CD14-positive monocyte (primary cell): ENCODE results near the gene RAMACL. TPM values are rescaled to one million over a fixed set of nuclear protein-coding genes. Genes with fewer than 3 reads are reported as not detected.
A peak's percentile ranks its signal among the peaks of the same experiment; 100 is the strongest.

Experiments used
- DNase-seq, 3 donors: peaks; one replicate each; pipeline ENCODE4 v3.0.0-alpha.2; 2011 to 2022
- H2AFZ ChIP-seq: 2 replicates; pipeline ENCODE4 v1.6.0; 2012; ENCODE audit warnings: mild to moderate bottlenecking, low read depth, low read length, inconsistent platforms; ENCODE audit not compliant: insufficient read depth, poor library complexity, severe bottlenecking
- H3K27ac ChIP-seq, 2 donors: 1 replicate in 1 of 2; 2 replicates in 1 of 2; pipeline ENCODE4 v1.5.1; 2012 to 2013; ENCODE audit warnings: low read length in 2 of 2, control low read depth in 1 of 2, inconsistent platforms in 1 of 2, low read depth in 1 of 2, mild to moderate bottlenecking in 1 of 2
- H3K27me3 ChIP-seq, 2 donors: one replicate each; pipeline versions ENCODE4 v1.6.0 to v1.6.1; 2011 to 2013; ENCODE audit warnings: low read length in 2 of 2; ENCODE audit not compliant: control insufficient read depth in 2 of 2, insufficient read depth in 2 of 2
- H3K36me3 ChIP-seq, 2 donors: replicated peaks in 1 of 2; 1 replicate in 1 of 2; 2 replicates in 1 of 2; pipeline versions ENCODE4 v1.5.1 to v1.6.1; 2012 to 2013; ENCODE audit warnings: low read length in 2 of 2, control low read depth in 1 of 2, inconsistent platforms in 1 of 2, mild to moderate bottlenecking in 1 of 2; ENCODE audit not compliant: insufficient read depth in 2 of 2, control insufficient read depth in 1 of 2
- H3K4me1 ChIP-seq, 2 donors: 1 replicate in 1 of 2; 2 replicates in 1 of 2; pipeline versions ENCODE4 v1.5.1 to v1.6.1; 2012 to 2013; ENCODE audit warnings: low read length in 2 of 2, control low read depth in 1 of 2, inconsistent platforms in 1 of 2, mild to moderate bottlenecking in 1 of 2, moderate library complexity in 1 of 2; ENCODE audit not compliant: insufficient read depth in 2 of 2, control insufficient read depth in 1 of 2
- H3K4me2 ChIP-seq: replicated peaks from 2 replicates; pipeline ENCODE3; 2012; ENCODE audit warnings: low read length, moderate library complexity, mild to moderate bottlenecking; ENCODE audit not compliant: poor library complexity, severe bottlenecking; ENCODE audit errors: extremely low read depth
- H3K4me3 ChIP-seq, 3 experiments: fragments of 200-600 bp in 1 of 3; sonication (generic) in 1 of 3; replicated peaks in 1 of 3; 1 replicate in 2 of 3; 2 replicates in 1 of 3; pipeline ENCODE4 v1.5.1; 2011 to 2013; ENCODE audit warnings: low read length in 3 of 3, mild to moderate bottlenecking in 3 of 3, control low read depth in 2 of 3, low read depth in 2 of 3, inconsistent platforms in 1 of 3, moderate library complexity in 1 of 3
- H3K79me2 ChIP-seq: 2 replicates; pipeline ENCODE4 v1.6.0; 2012; ENCODE audit warnings: mild to moderate bottlenecking, control low read depth, inconsistent platforms, low read length, moderate library complexity; ENCODE audit not compliant: insufficient read depth
- H3K9ac ChIP-seq: 2 replicates; pipeline ENCODE4 v1.6.0; 2017; ENCODE audit warnings: low read length, mild to moderate bottlenecking; ENCODE audit not compliant: insufficient read depth, poor library complexity, severe bottlenecking
- H3K9me3 ChIP-seq, 2 donors: replicated peaks in 1 of 2; 1 replicate in 1 of 2; 2 replicates in 1 of 2; pipeline versions ENCODE4 v1.5.1 to v1.6.1; 2012 to 2013; ENCODE audit warnings: low read length in 2 of 2, control low read depth in 1 of 2; ENCODE audit not compliant: control insufficient read depth in 1 of 2, insufficient read depth in 1 of 2
- H4K20me1 ChIP-seq: 2 replicates; pipeline ENCODE4 v1.6.0; 2012; ENCODE audit warnings: mild to moderate bottlenecking, low read length, control low read depth, moderate library complexity; ENCODE audit not compliant: insufficient read depth
- H3K27ac Mint-ChIP-seq, 7 donors: one replicate each; pipeline ENCODE4 v1.8.0; 2020; ENCODE audit warnings: mild to moderate bottlenecking in 7 of 7, mixed read lengths in 7 of 7, moderate library complexity in 6 of 7, inconsistent platforms in 2 of 7
- H3K27me3 Mint-ChIP-seq, 3 donors: one replicate each; pipeline ENCODE4 v1.8.0; 2021 to 2022; ENCODE audit warnings: low read depth in 3 of 3, mild to moderate bottlenecking in 3 of 3, mixed read lengths in 3 of 3, moderate library complexity in 3 of 3, inconsistent platforms in 1 of 3
- H3K36me3 Mint-ChIP-seq, 2 donors: one replicate each; pipeline ENCODE4 v1.8.0; 2020; ENCODE audit warnings: mixed read lengths in 2 of 2, inconsistent platforms in 1 of 2, mild to moderate bottlenecking in 1 of 2
- H3K4me1 Mint-ChIP-seq: one replicate; pipeline ENCODE4 v1.8.0; 2020; ENCODE audit warnings: mild to moderate bottlenecking, mixed read lengths
- H3K4me3 Mint-ChIP-seq, 2 donors: one replicate each; pipeline ENCODE4 v1.8.0; 2020; ENCODE audit warnings: mild to moderate bottlenecking in 2 of 2, mixed read lengths in 2 of 2, moderate library complexity in 1 of 2
- H3K9me3 Mint-ChIP-seq, 7 donors: one replicate each; pipeline ENCODE4 v1.8.0; 2020 to 2022; ENCODE audit warnings: mixed read lengths in 7 of 7, mild to moderate bottlenecking in 6 of 7, moderate library complexity in 6 of 7, inconsistent platforms in 2 of 7
- WGBS: methylation state at CpG from one replicate; pipeline ENCODE4 v1.1.5; 2013; ENCODE audit warnings: missing lambda C conversion rate; ENCODE audit not compliant: insufficient coverage; 5-methylcytosine and 5-hydroxymethylcytosine counted together
- intact Hi-C, 2 donors: fragments of 100-400 bp; cut with micrococcal nuclease; formaldehyde crosslinking; loops; one replicate each; pipeline versions ENCODE4 v1.15.0 to v1.15.1; 2023
- polyA plus RNA-seq, 3 donors: library from polyadenylated mRNA; depleted of rRNA in 1 of 3; unstranded in 2 of 3; stranded (reverse) in 1 of 3; fragments of 300-500 nt in 2 of 3; fragments of >200 nt in 1 of 3; fragmentation: Illumina TruSeq in 2 of 3; gene quantifications; 1 replicate in 2 of 3; 2 replicates in 1 of 3; pipeline ENCODE4 v1.2.3, GENCODE V29; 2012 to 2021
- TF ChIP-seq, protein P1 (sequence below): fragments of 200-600 bp; IDR thresholded peaks from one replicate; pipeline ENCODE4 v1.8.0; 2022; ENCODE audit warnings: antibody characterized with exemption, mild to moderate bottlenecking

The RAMACL gene
- polyA plus RNA-seq, 3 donors, result 0.05 to 0.33 (median 0.11) TPM

DNA sequence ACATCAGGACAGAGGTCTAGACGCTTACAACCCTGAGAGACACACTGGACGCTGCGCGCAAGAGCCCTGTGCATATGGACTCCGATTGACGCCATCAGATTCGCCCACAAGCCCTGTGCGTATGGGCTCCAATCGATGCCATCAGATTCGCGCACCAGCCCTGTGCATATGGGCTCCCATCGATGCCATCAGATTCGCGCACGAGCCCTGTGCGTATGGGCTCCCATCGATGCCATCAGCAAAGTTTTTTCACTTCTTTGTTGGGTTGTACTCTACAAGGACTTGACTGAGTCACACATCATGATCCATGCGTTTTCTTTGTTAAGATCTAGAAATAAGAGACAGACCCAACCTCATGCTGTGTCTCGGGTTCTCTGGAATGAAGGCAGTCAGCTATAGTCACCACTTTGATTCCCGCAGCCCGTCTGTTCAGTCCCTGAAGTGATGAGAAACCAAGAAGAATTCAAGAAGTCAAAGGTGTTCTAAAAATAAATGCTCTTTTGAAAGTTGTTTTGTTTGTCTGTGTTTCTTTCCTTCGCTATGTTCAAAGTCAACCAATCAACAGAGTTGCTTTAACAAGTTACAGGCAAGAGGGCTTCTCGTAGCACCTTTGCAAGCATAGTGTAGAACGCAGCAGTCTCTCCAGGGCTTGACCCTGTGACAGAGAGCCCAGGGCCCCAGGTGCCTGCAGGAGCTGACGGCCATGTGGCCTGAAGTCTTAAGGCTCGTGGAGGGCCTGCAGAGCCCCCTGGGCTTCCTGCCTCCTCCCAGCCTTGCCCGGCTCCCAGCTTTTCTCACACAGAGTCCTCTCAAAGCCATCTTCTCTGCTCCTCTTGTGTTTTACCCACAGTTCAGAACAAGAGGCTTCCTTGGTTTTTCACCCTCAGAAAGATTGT, 32.6 kb upstream of the RAMACL start:
- Mint-ChIP-seq H3K27ac (peak overlapping the region in 1 of 7 donors; percentile 64), H3K27me3 (peaks cover 1 to 6% (median 3%) of the 10 kb centered on the region in 3 donors), H3K4me3 (no peak overlapping the region), H3K9me3 (peaks cover 0 to 3% (median 0%) of the 10 kb centered on the region in 7 donors), H3K4me1 (no peaks in the 10 kb centered on the region), H3K36me3 (peaks cover 6 to 7% of the 10 kb centered on the region in 2 donors)
- intact Hi-C loops, result no loop called here
- no peaks in the 10 kb centered on the region for H3K79me2 ChIP-seq
- no peaks in the 10 kb centered on the region for H3K9me3 ChIP-seq
- H3K4me3 ChIP-seq, result no peak overlapping the region
- TF ChIP-seq, protein P1, sequence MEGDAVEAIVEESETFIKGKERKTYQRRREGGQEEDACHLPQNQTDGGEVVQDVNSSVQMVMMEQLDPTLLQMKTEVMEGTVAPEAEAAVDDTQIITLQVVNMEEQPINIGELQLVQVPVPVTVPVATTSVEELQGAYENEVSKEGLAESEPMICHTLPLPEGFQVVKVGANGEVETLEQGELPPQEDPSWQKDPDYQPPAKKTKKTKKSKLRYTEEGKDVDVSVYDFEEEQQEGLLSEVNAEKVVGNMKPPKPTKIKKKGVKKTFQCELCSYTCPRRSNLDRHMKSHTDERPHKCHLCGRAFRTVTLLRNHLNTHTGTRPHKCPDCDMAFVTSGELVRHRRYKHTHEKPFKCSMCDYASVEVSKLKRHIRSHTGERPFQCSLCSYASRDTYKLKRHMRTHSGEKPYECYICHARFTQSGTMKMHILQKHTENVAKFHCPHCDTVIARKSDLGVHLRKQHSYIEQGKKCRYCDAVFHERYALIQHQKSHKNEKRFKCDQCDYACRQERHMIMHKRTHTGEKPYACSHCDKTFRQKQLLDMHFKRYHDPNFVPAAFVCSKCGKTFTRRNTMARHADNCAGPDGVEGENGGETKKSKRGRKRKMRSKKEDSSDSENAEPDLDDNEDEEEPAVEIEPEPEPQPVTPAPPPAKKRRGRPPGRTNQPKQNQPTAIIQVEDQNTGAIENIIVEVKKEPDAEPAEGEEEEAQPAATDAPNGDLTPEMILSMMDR, result no peak
- no peaks in the 10 kb centered on the region for H3K36me3 ChIP-seq
- H3K27ac ChIP-seq, result no peak overlapping the region
- no peaks in the 10 kb centered on the region for H4K20me1 ChIP-seq
- 98% methylated on average over 25 of the region's 27 CpGs for WGBS
- H3K27me3 ChIP-seq, result no peaks in the 10 kb centered on the region
- no peaks in the 10 kb centered on the region for H3K4me1 ChIP-seq
- no peak for DNase-seq
- no peak overlapping the region for H2AFZ ChIP-seq
- no peak overlapping the region for H3K9ac ChIP-seq
- no peak overlapping the region for H3K4me2 ChIP-seq

DNA sequence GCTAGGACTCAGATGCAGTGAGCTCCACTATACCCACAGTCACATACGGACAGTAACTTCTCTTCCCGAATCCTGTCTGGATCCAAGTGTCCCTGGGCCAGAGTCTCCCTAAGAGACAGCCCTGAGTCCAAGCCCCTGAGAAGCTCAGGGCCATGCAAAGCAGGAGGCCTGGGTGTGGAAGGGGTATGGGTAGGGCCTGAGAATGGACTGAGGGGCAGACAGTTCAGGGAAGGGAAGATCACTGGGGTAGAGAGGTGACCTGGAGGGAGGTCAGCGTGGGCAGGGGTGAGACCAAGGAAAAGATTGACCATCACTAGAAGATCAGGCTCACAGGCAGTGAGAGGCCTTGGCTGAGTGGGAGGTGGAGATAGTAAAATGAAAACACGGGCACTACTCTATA, 31.8 kb upstream of the RAMACL start:
- Histone ChIP-seq H3K27me3 (no peaks in the 10 kb centered on the region), H3K27ac (no peak overlapping the region), H3K4me2 (no peak overlapping the region), H4K20me1 (no peaks in the 10 kb centered on the region), H3K4me3 (no peak overlapping the region), H3K79me2 (no peaks in the 10 kb centered on the region), H3K9me3 (no peaks in the 10 kb centered on the region), H2AFZ (no peak overlapping the region), H3K9ac (no peak overlapping the region), H3K4me1 (no peaks in the 10 kb centered on the region), H3K36me3 (no peaks in the 10 kb centered on the region)
- peaks cover 1 to 6% (median 3%) of the 10 kb centered on the region in 3 donors for H3K27me3 Mint-ChIP-seq
- H3K4me3 Mint-ChIP-seq, result no peak overlapping the region
- H3K9me3 Mint-ChIP-seq, result peaks cover 0 to 3% (median 0%) of the 10 kb centered on the region in 7 donors
- peaks cover 6 to 7% of the 10 kb centered on the region in 2 donors for H3K36me3 Mint-ChIP-seq
- peak overlapping the region in 1 of 7 donors; percentile 41 for H3K27ac Mint-ChIP-seq
- intact Hi-C loops, result no loop called here
- no peaks in the 10 kb centered on the region for H3K4me1 Mint-ChIP-seq
- TF ChIP-seq, protein P1, result no peak
- no peak for DNase-seq
- 100% methylated on average over 2 of the region's 4 CpGs for WGBS
